Gastrocnemius medialis (tissue), 4 donors: ENCODE measurements around the gene MRPL19. TPM values are rescaled to one million over a fixed set of nuclear protein-coding genes. Genes with fewer than 3 reads are reported as not detected.
"Not testable (repeated sequence)": the region's sequence is repeated elsewhere in the genome, so short reads cannot be mapped to it uniquely, and the experiment has no call there.

Experiments
- ATAC-seq, 2 donors: fragments of 150-250 bp; one replicate each; pipeline ENCODE4 v1.9.1; 2016
- DNase-seq, 2 donors: peaks; one replicate each; pipeline ENCODE4 v3.0.0-alpha.2; 2019
- H3K27ac ChIP-seq, 4 donors: fragments of 200-600 bp; sonication (generic); 1 replicate in 1 of 4; 2 replicates in 3 of 4; pipeline ENCODE4 v1.5.1; 2016 to 2018; ENCODE audit warnings: mild to moderate bottlenecking in 2 of 4, moderate library complexity in 1 of 4
- H3K27me3 ChIP-seq, 3 donors: fragments of 200-600 bp; sonication (generic) in 2 of 3; 1 replicate in 1 of 3; 2 replicates in 2 of 3; pipeline versions ENCODE4 v1.5.1 to v1.6.0; 2016 to 2019; ENCODE audit warnings: mild to moderate bottlenecking in 1 of 3, moderate library complexity in 1 of 3
- H3K36me3 ChIP-seq, 2 donors: fragments of 200-600 bp; sonication (generic) in 1 of 2; one replicate each; pipeline ENCODE4 v1.5.1; 2017 to 2018
- H3K4me1 ChIP-seq, 2 donors: fragments of 200-600 bp; sonication (generic) in 1 of 2; one replicate each; pipeline ENCODE4 v1.5.1; 2016 to 2017; ENCODE audit warnings: mild to moderate bottlenecking in 2 of 2
- H3K4me3 ChIP-seq, 4 donors: fragments of 200-600 bp; sonication (generic) in 3 of 4; 1 replicate in 1 of 4; 2 replicates in 3 of 4; pipeline ENCODE4 v1.5.1; 2016 to 2019; ENCODE audit warnings: mild to moderate bottlenecking in 2 of 4
- H3K9me3 ChIP-seq, 3 donors: fragments of 200-600 bp; sonication (generic) in 2 of 3; 1 replicate in 1 of 3; 2 replicates in 2 of 3; pipeline ENCODE4 v1.5.1; 2016 to 2019
- CTCF ChIP-seq, 5 experiments: fragments of 450-650 bp in 3 of 5; fragments of 200-600 bp in 2 of 5; sonication (generic) in 2 of 5; IDR thresholded peaks in 4 of 5; conservative IDR thresholded peaks in 1 of 5; 1 replicate in 4 of 5; 2 replicates in 1 of 5; pipeline ENCODE4 v1.5.1; 2016 to 2019; ENCODE audit warnings: antibody characterized with exemption in 5 of 5, mild to moderate bottlenecking in 3 of 5, moderate library complexity in 3 of 5
- POLR2A ChIP-seq, 2 donors: fragments of 450-650 bp; IDR thresholded peaks; one replicate each; pipeline ENCODE4 v1.6.1; 2017; ENCODE audit warnings: antibody characterized with exemption in 2 of 2, mild to moderate bottlenecking in 2 of 2, moderate library complexity in 2 of 2
- in situ Hi-C, 4 donors: fragments of 200-750 bp; cut with MboI; loops; one replicate each; pipeline versions ENCODE4 v1.15.0 to v1.8.0; 2017; ENCODE audit warnings: low sequenced_read_pairs in 4 of 4
- intact Hi-C: fragments of 100-400 bp; cut with DNase I; formaldehyde crosslinking; loops from one replicate; pipeline ENCODE4 v1.15.1; 2023; ENCODE audit warnings: low total_unique reads
- total RNA-seq, 4 donors: library from RNA; depleted of rRNA; stranded (reverse); fragments of >200 nt; gene quantifications; one replicate each; pipeline versions ENCODE4 v1.1.0 to v1.2.3, GENCODE V29; 2016

The MRPL19 gene
- total RNA-seq, 4 donors from 2014 or later: 25.4 to 95.3 (median 69.8) TPM

- in situ Hi-C loops (loop anchor here in 2 of 4 donors (5.0 kb wide), 1 partner anchor 37 kb away; no protein-coding TSS in a partner anchor), intact Hi-C loops (no loop called here)
- Histone ChIP-seq H3K27me3 (no peaks in the 10 kb centered on the region), H3K4me3 (no peak overlapping the region), H3K9me3 (no peaks in the 10 kb centered on the region), H3K27ac (peak overlapping the region in 1 of 4 donors; percentile 30), H3K36me3 (peaks cover 0 to 17% of the 10 kb centered on the region in 2 donors), H3K4me1 (peaks cover 17 to 28% of the 10 kb centered on the region in 2 donors)
- DNase-seq (no peak), ATAC-seq (no peak)
- TF ChIP-seq CTCF (IDR thresholded peaks at IDR 0.05 in 4 of 5, conservative IDR thresholded peaks at IDR 0.05 in 1 of 5) (no peak), POLR2A (IDR thresholded peaks at IDR 0.05) (no peak)
Observed at GRCh38 chr2:75679556-75679955, 33.0 kb downstream of the MRPL19 start.

- TF ChIP-seq CTCF (IDR thresholded peaks at IDR 0.05 in 4 of 5, conservative IDR thresholded peaks at IDR 0.05 in 1 of 5): no peak
- TF ChIP-seq POLR2A (IDR thresholded peaks at IDR 0.05): no peak
- Histone ChIP-seq H3K27me3 (no peaks in the 10 kb centered on the region), H3K27ac (no peak overlapping the region), H3K36me3 (peaks cover 0 to 17% of the 10 kb centered on the region in 2 donors), H3K9me3 (no peaks in the 10 kb centered on the region), H3K4me3 (no peak overlapping the region), H3K4me1 (peaks cover 17 to 22% of the 10 kb centered on the region in 2 donors)
- intact Hi-C loops (no loop called here), in situ Hi-C loops (loop anchor here in 1 of 4 donors (5.0 kb wide), 1 partner anchor 43 kb away; no protein-coding TSS in a partner anchor)
- no peak for ATAC-seq
- DNase-seq: no peak
Observed at GRCh38 chr2:75680402-75680801, 33.8 kb downstream of the MRPL19 start.

- intact Hi-C loops, H3K4me3 ChIP-seq, H3K9me3 ChIP-seq, DNase-seq, H3K27ac ChIP-seq, H3K27me3 ChIP-seq, ATAC-seq, H3K4me1 ChIP-seq: not testable (repeated sequence)
- H3K36me3 ChIP-seq: peaks cover 0 to 33% of the 10 kb centered on the region in 2 donors
- in situ Hi-C loops: loop anchor here in 1 of 4 donors (5.0 kb wide), 1 partner anchor 46 kb away; no protein-coding TSS in a partner anchor
Observed at GRCh38 chr2:75683430-75683829, 36.8 kb downstream of the MRPL19 start.

GRCh38 chr2:75688196-75688595 lies 41.6 kb downstream of the MRPL19 start:
- in situ Hi-C loops (no loop called here), intact Hi-C loops (no loop called here)
- H3K27ac ChIP-seq: no peak overlapping the region
- no peaks in the 10 kb centered on the region for H3K9me3 ChIP-seq
- DNase-seq (no peak), ATAC-seq (no peak)
- no peak overlapping the region for H3K4me3 ChIP-seq
- peaks cover 0 to 63% of the 10 kb centered on the region in 2 donors for H3K36me3 ChIP-seq
- no peak for TF ChIP-seq CTCF (IDR thresholded peaks at IDR 0.05 in 4 of 5, conservative IDR thresholded peaks at IDR 0.05 in 1 of 5)
- TF ChIP-seq POLR2A (IDR thresholded peaks at IDR 0.05): no peak
- H3K4me1 ChIP-seq: no peaks in the 10 kb centered on the region
- H3K27me3 ChIP-seq: no peaks in the 10 kb centered on the region

- H3K9me3 ChIP-seq: no peaks in the 10 kb centered on the region
- in situ Hi-C loops: no loop called here
- TF ChIP-seq POLR2A (IDR thresholded peaks at IDR 0.05) (no peak), CTCF (IDR thresholded peaks at IDR 0.05 in 4 of 5, conservative IDR thresholded peaks at IDR 0.05 in 1 of 5) (no peak)
- ATAC-seq: no peak
- no peak overlapping the region for H3K4me3 ChIP-seq
- intact Hi-C loops: no loop called here
- no peaks in the 10 kb centered on the region for H3K27me3 ChIP-seq
- peaks cover 0 to 94% of the 10 kb centered on the region in 2 donors for H3K36me3 ChIP-seq
- no peaks in the 10 kb centered on the region for H3K4me1 ChIP-seq
- no peak overlapping the region for H3K27ac ChIP-seq
- no peak for DNase-seq
Observed at GRCh38 chr2:75698918-75699317, 52.3 kb downstream of the MRPL19 start.
